CD14-positive monocyte (primary cell): ENCODE data around the gene ZNF883. TPM values are rescaled to one million over a fixed set of nuclear protein-coding genes. Genes with fewer than 3 reads are reported as not detected.

Source experiments
- DNase-seq, 3 donors: peaks; one replicate each; pipeline ENCODE4 v3.0.0-alpha.2; 2011 to 2022
- H2AFZ ChIP-seq: 2 replicates; pipeline ENCODE4 v1.6.0; 2012; ENCODE audit warnings: mild to moderate bottlenecking, low read depth, low read length, inconsistent platforms; ENCODE audit not compliant: insufficient read depth, poor library complexity, severe bottlenecking
- H3K27ac ChIP-seq, 2 donors: 1 replicate in 1 of 2; 2 replicates in 1 of 2; pipeline ENCODE4 v1.5.1; 2012 to 2013; ENCODE audit warnings: low read length in 2 of 2, control low read depth in 1 of 2, inconsistent platforms in 1 of 2, low read depth in 1 of 2, mild to moderate bottlenecking in 1 of 2
- H3K27me3 ChIP-seq, 2 donors: one replicate each; pipeline versions ENCODE4 v1.6.0 to v1.6.1; 2011 to 2013; ENCODE audit warnings: low read length in 2 of 2; ENCODE audit not compliant: control insufficient read depth in 2 of 2, insufficient read depth in 2 of 2
- H3K36me3 ChIP-seq, 2 donors: replicated peaks in 1 of 2; 1 replicate in 1 of 2; 2 replicates in 1 of 2; pipeline versions ENCODE4 v1.5.1 to v1.6.1; 2012 to 2013; ENCODE audit warnings: low read length in 2 of 2, control low read depth in 1 of 2, inconsistent platforms in 1 of 2, mild to moderate bottlenecking in 1 of 2; ENCODE audit not compliant: insufficient read depth in 2 of 2, control insufficient read depth in 1 of 2
- H3K4me1 ChIP-seq, 2 donors: 1 replicate in 1 of 2; 2 replicates in 1 of 2; pipeline versions ENCODE4 v1.5.1 to v1.6.1; 2012 to 2013; ENCODE audit warnings: low read length in 2 of 2, control low read depth in 1 of 2, inconsistent platforms in 1 of 2, mild to moderate bottlenecking in 1 of 2, moderate library complexity in 1 of 2; ENCODE audit not compliant: insufficient read depth in 2 of 2, control insufficient read depth in 1 of 2
- H3K4me2 ChIP-seq: replicated peaks from 2 replicates; pipeline ENCODE3; 2012; ENCODE audit warnings: low read length, moderate library complexity, mild to moderate bottlenecking; ENCODE audit not compliant: poor library complexity, severe bottlenecking; ENCODE audit errors: extremely low read depth
- H3K4me3 ChIP-seq, 3 experiments: fragments of 200-600 bp in 1 of 3; sonication (generic) in 1 of 3; replicated peaks in 1 of 3; 1 replicate in 2 of 3; 2 replicates in 1 of 3; pipeline ENCODE4 v1.5.1; 2011 to 2013; ENCODE audit warnings: low read length in 3 of 3, mild to moderate bottlenecking in 3 of 3, control low read depth in 2 of 3, low read depth in 2 of 3, inconsistent platforms in 1 of 3, moderate library complexity in 1 of 3
- H3K79me2 ChIP-seq: 2 replicates; pipeline ENCODE4 v1.6.0; 2012; ENCODE audit warnings: mild to moderate bottlenecking, control low read depth, inconsistent platforms, low read length, moderate library complexity; ENCODE audit not compliant: insufficient read depth
- H3K9ac ChIP-seq: 2 replicates; pipeline ENCODE4 v1.6.0; 2017; ENCODE audit warnings: low read length, mild to moderate bottlenecking; ENCODE audit not compliant: insufficient read depth, poor library complexity, severe bottlenecking
- H3K9me3 ChIP-seq, 2 donors: replicated peaks in 1 of 2; 1 replicate in 1 of 2; 2 replicates in 1 of 2; pipeline versions ENCODE4 v1.5.1 to v1.6.1; 2012 to 2013; ENCODE audit warnings: low read length in 2 of 2, control low read depth in 1 of 2; ENCODE audit not compliant: control insufficient read depth in 1 of 2, insufficient read depth in 1 of 2
- H4K20me1 ChIP-seq: 2 replicates; pipeline ENCODE4 v1.6.0; 2012; ENCODE audit warnings: mild to moderate bottlenecking, low read length, control low read depth, moderate library complexity; ENCODE audit not compliant: insufficient read depth
- H3K27ac Mint-ChIP-seq, 7 donors: one replicate each; pipeline ENCODE4 v1.8.0; 2020; ENCODE audit warnings: mild to moderate bottlenecking in 7 of 7, mixed read lengths in 7 of 7, moderate library complexity in 6 of 7, inconsistent platforms in 2 of 7
- H3K27me3 Mint-ChIP-seq, 3 donors: one replicate each; pipeline ENCODE4 v1.8.0; 2021 to 2022; ENCODE audit warnings: low read depth in 3 of 3, mild to moderate bottlenecking in 3 of 3, mixed read lengths in 3 of 3, moderate library complexity in 3 of 3, inconsistent platforms in 1 of 3
- H3K36me3 Mint-ChIP-seq, 2 donors: one replicate each; pipeline ENCODE4 v1.8.0; 2020; ENCODE audit warnings: mixed read lengths in 2 of 2, inconsistent platforms in 1 of 2, mild to moderate bottlenecking in 1 of 2
- H3K4me1 Mint-ChIP-seq: one replicate; pipeline ENCODE4 v1.8.0; 2020; ENCODE audit warnings: mild to moderate bottlenecking, mixed read lengths
- H3K4me3 Mint-ChIP-seq, 2 donors: one replicate each; pipeline ENCODE4 v1.8.0; 2020; ENCODE audit warnings: mild to moderate bottlenecking in 2 of 2, mixed read lengths in 2 of 2, moderate library complexity in 1 of 2
- H3K9me3 Mint-ChIP-seq, 7 donors: one replicate each; pipeline ENCODE4 v1.8.0; 2020 to 2022; ENCODE audit warnings: mixed read lengths in 7 of 7, mild to moderate bottlenecking in 6 of 7, moderate library complexity in 6 of 7, inconsistent platforms in 2 of 7
- WGBS: methylation state at CpG from one replicate; pipeline ENCODE4 v1.1.5; 2013; ENCODE audit warnings: missing lambda C conversion rate; ENCODE audit not compliant: insufficient coverage; 5-methylcytosine and 5-hydroxymethylcytosine counted together
- intact Hi-C, 2 donors: fragments of 100-400 bp; cut with micrococcal nuclease; formaldehyde crosslinking; loops; one replicate each; pipeline versions ENCODE4 v1.15.0 to v1.15.1; 2023
- polyA plus RNA-seq, 3 donors: library from polyadenylated mRNA; depleted of rRNA in 1 of 3; unstranded in 2 of 3; stranded (reverse) in 1 of 3; fragments of 300-500 nt in 2 of 3; fragments of >200 nt in 1 of 3; fragmentation: Illumina TruSeq in 2 of 3; gene quantifications; 1 replicate in 2 of 3; 2 replicates in 1 of 3; pipeline ENCODE4 v1.2.3, GENCODE V29; 2012 to 2021
- TF ChIP-seq, protein P1 (sequence below): fragments of 200-600 bp; IDR thresholded peaks from one replicate; pipeline ENCODE4 v1.8.0; 2022; ENCODE audit warnings: antibody characterized with exemption, mild to moderate bottlenecking

The ZNF883 gene
- polyA plus RNA-seq, 3 donors, result 0.14 to 0.29 TPM; not detected in 1

GRCh38 chr9:112933696-112934095 lies 78.3 kb downstream of the ZNF883 start:
- DNase-seq, result no peak

GRCh38 chr9:112925058-112925641 lies 86.8 kb downstream of the ZNF883 start:
- H3K4me3 ChIP-seq, result no peak overlapping the region
- peaks cover 4 to 11% of the 10 kb centered on the region in 2 donors for H3K27me3 ChIP-seq
- Mint-ChIP-seq H3K27me3 (peaks cover 15 to 32% (median 24%) of the 10 kb centered on the region in 3 donors), H3K4me3 (no peak overlapping the region), H3K4me1 (peaks cover 3% of the 10 kb centered on the region), H3K9me3 (peaks cover 0 to 5% (median 1%) of the 10 kb centered on the region in 7 donors), H3K36me3 (no peaks in the 10 kb centered on the region), H3K27ac (no peak overlapping the region)
- H3K4me2 ChIP-seq, result no peak overlapping the region
- TF ChIP-seq, protein P1, sequence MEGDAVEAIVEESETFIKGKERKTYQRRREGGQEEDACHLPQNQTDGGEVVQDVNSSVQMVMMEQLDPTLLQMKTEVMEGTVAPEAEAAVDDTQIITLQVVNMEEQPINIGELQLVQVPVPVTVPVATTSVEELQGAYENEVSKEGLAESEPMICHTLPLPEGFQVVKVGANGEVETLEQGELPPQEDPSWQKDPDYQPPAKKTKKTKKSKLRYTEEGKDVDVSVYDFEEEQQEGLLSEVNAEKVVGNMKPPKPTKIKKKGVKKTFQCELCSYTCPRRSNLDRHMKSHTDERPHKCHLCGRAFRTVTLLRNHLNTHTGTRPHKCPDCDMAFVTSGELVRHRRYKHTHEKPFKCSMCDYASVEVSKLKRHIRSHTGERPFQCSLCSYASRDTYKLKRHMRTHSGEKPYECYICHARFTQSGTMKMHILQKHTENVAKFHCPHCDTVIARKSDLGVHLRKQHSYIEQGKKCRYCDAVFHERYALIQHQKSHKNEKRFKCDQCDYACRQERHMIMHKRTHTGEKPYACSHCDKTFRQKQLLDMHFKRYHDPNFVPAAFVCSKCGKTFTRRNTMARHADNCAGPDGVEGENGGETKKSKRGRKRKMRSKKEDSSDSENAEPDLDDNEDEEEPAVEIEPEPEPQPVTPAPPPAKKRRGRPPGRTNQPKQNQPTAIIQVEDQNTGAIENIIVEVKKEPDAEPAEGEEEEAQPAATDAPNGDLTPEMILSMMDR, result peak; percentile 37
- peak in 2 of 3 donors; percentile 11 to 13 for DNase-seq
- no peak overlapping the region for H3K9ac ChIP-seq
- H3K79me2 ChIP-seq, result no peaks in the 10 kb centered on the region
- no peaks in the 10 kb centered on the region for H3K9me3 ChIP-seq
- intact Hi-C loops, result no loop called here
- peaks cover 0 to 4% of the 10 kb centered on the region in 2 donors for H3K4me1 ChIP-seq
- no peak overlapping the region for H3K27ac ChIP-seq
- H3K36me3 ChIP-seq, result no peaks in the 10 kb centered on the region
- WGBS, result 35% methylated on average over 8 of the region's 8 CpGs
- no peak overlapping the region for H2AFZ ChIP-seq
- no peaks in the 10 kb centered on the region for H4K20me1 ChIP-seq

More at GRCh38 chr9:112933696-112934095, 78.3 kb downstream of the ZNF883 start:
- Mint-ChIP-seq H3K4me3 (no peak overlapping the region), H3K27me3 (peaks cover 11 to 38% (median 16%) of the 10 kb centered on the region in 3 donors), H3K4me1 (no peaks in the 10 kb centered on the region), H3K9me3 (peaks cover 0 to 25% (median 9%) of the 10 kb centered on the region in 7 donors), H3K36me3 (no peaks in the 10 kb centered on the region), H3K27ac (no peak overlapping the region)
- H3K79me2 ChIP-seq, result no peaks in the 10 kb centered on the region
- no peak overlapping the region for H3K27ac ChIP-seq
- intact Hi-C loops, result no loop called here
- no peaks in the 10 kb centered on the region for H3K36me3 ChIP-seq
- H3K4me1 ChIP-seq, result no peaks in the 10 kb centered on the region
- H3K27me3 ChIP-seq, result peaks cover 0 to 3% of the 10 kb centered on the region in 2 donors
- no peak overlapping the region for H3K4me2 ChIP-seq
- WGBS, result no CpG with 5 or more reads among the region's 2 CpGs
- no peak overlapping the region for H3K9ac ChIP-seq
- H3K9me3 ChIP-seq, result no peaks in the 10 kb centered on the region
- H4K20me1 ChIP-seq, result no peaks in the 10 kb centered on the region
- no peak overlapping the region for H2AFZ ChIP-seq
- TF ChIP-seq, protein P1, result no peak
- H3K4me3 ChIP-seq, result no peak overlapping the region
